ENCODE data around the gene TGM6. TPM values are rescaled to one million over a fixed set of nuclear protein-coding genes. Genes with fewer than 3 reads are reported as not detected.

Gene TGM6
- total RNA-seq, 2 experiments from 2014 or later: not detected

- CTCF ChIA-PET: interaction anchor here (0.8 to 1.9 kb wide), 6 partner anchors 9 to 284 kb away, joined by 3 to 6 read pairs (median 4); no protein-coding TSS in a partner anchor
Observed at GRCh38 chr20:2455771-2456497, 75.2 kb downstream of the TGM6 start.

GRCh38 chr20:2458919-2459499, 78.3 kb downstream of the TGM6 start:
- no peaks in the 10 kb centered on the region for H3K4me1 Mint-ChIP-seq
- CTCF ChIA-PET: interaction anchor here (1.4 kb wide), 2 partner anchors 10 to 252 kb away, joined by 3 to 4 read pairs; no protein-coding TSS in a partner anchor
- ATAC-seq (no peak), DNase-seq (no peak)
- H3K4me3 Mint-ChIP-seq: no peak overlapping the region
- H3K27ac Mint-ChIP-seq: no peak overlapping the region
- peaks cover 38% of the 10 kb centered on the region for H3K36me3 Mint-ChIP-seq
- no peaks in the 10 kb centered on the region for H3K27me3 Mint-ChIP-seq
- H3K9me3 Mint-ChIP-seq (ENCODE audit: low read depth): no peaks in the 10 kb centered on the region

More at GRCh38 chr20:2455771-2456497, 75.2 kb downstream of the TGM6 start:
- H3K36me3 Mint-ChIP-seq: peaks cover 13% of the 10 kb centered on the region
- DNase-seq: no peak
- H3K27me3 Mint-ChIP-seq: peaks cover 2% of the 10 kb centered on the region
- peaks cover under 1% of the 10 kb centered on the region for H3K4me1 Mint-ChIP-seq
- no peak overlapping the region for H3K4me3 Mint-ChIP-seq
- H3K27ac Mint-ChIP-seq: peak overlapping the region; percentile 13
- ATAC-seq: no peak
- no peaks in the 10 kb centered on the region for H3K9me3 Mint-ChIP-seq (ENCODE audit: low read depth)

GRCh38 chr20:2459981-2460751, 79.5 kb downstream of the TGM6 start:
- Mint-ChIP-seq H3K36me3 (peaks cover 48% of the 10 kb centered on the region), H3K4me1 (no peaks in the 10 kb centered on the region), H3K9me3 (ENCODE audit: low read depth) (no peaks in the 10 kb centered on the region), H3K27ac (no peak overlapping the region), H3K4me3 (no peak overlapping the region), H3K27me3 (no peaks in the 10 kb centered on the region)
- DNase-seq (no peak), ATAC-seq (no peak)
- CTCF ChIA-PET: interaction anchor here (0.9 to 1.4 kb wide), 3 partner anchors 8 to 495 kb away, joined by 3 to 4 read pairs (median 3); no protein-coding TSS in a partner anchor

GRCh38 chr20:2460752-2461424, 80.2 kb downstream of the TGM6 start:
- H3K9me3 Mint-ChIP-seq (ENCODE audit: low read depth): no peaks in the 10 kb centered on the region
- peaks cover 5% of the 10 kb centered on the region for H3K4me1 Mint-ChIP-seq

GRCh38 chr20:2462484-2462883, 81.8 kb downstream of the TGM6 start:
- no peaks in the 10 kb centered on the region for H3K27me3 Mint-ChIP-seq
- peaks cover 67% of the 10 kb centered on the region for H3K36me3 Mint-ChIP-seq
- ATAC-seq (no peak), DNase-seq (no peak)
- CTCF ChIA-PET: interaction anchor here (0.9 to 2.2 kb wide), 3 partner anchors 10 to 76 kb away, joined by 3 to 9 read pairs (median 5); no protein-coding TSS in a partner anchor
- H3K4me1 Mint-ChIP-seq: peaks cover 18% of the 10 kb centered on the region
- H3K4me3 Mint-ChIP-seq: no peak overlapping the region
- H3K9me3 Mint-ChIP-seq (ENCODE audit: low read depth): no peaks in the 10 kb centered on the region
- no peak overlapping the region for H3K27ac Mint-ChIP-seq

More at GRCh38 chr20:2460752-2461424, 80.2 kb downstream of the TGM6 start:
- Mint-ChIP-seq H3K4me3 (no peak overlapping the region), H3K36me3 (peaks cover 55% of the 10 kb centered on the region), H3K27me3 (no peaks in the 10 kb centered on the region), H3K27ac (no peak overlapping the region)
- no peak for DNase-seq
- CTCF ChIA-PET: interaction anchor here (0.8 to 1.0 kb wide), 3 partner anchors 15 to 496 kb away, joined by 3 read pairs; no protein-coding TSS in a partner anchor
- ATAC-seq: no peak

- ATAC-seq: no peak
- Mint-ChIP-seq H3K27me3 (no peaks in the 10 kb centered on the region), H3K4me1 (peaks cover 31% of the 10 kb centered on the region), H3K4me3 (no peak overlapping the region), H3K9me3 (ENCODE audit: low read depth) (no peaks in the 10 kb centered on the region), H3K27ac (no peak overlapping the region), H3K36me3 (peaks cover 78% of the 10 kb centered on the region)
- DNase-seq: no peak
- CTCF ChIA-PET: interaction anchor here (2.2 kb wide), 1 partner anchor 12 kb away, joined by 9 read pairs; no protein-coding TSS in a partner anchor
Observed at GRCh38 chr20:2463616-2464365, 83.1 kb downstream of the TGM6 start.

- Mint-ChIP-seq H3K36me3 (peaks cover 82% of the 10 kb centered on the region), H3K4me3 (no peak overlapping the region), H3K9me3 (ENCODE audit: low read depth) (no peaks in the 10 kb centered on the region), H3K27me3 (no peaks in the 10 kb centered on the region), H3K27ac (no peak overlapping the region), H3K4me1 (peaks cover 40% of the 10 kb centered on the region)
- ATAC-seq: no peak
- CTCF ChIA-PET: interaction anchor here (1.0 kb wide), 1 partner anchor 9 kb away, joined by 3 read pairs; no protein-coding TSS in a partner anchor
- DNase-seq: no peak
Observed at GRCh38 chr20:2465100-2465499, 84.4 kb downstream of the TGM6 start.

GRCh38 chr20:2467412-2467811, 86.7 kb downstream of the TGM6 start:
- H3K36me3 Mint-ChIP-seq: peaks cover 70% of the 10 kb centered on the region
- peak overlapping the region; percentile 99 for H3K27ac Mint-ChIP-seq
- CTCF ChIA-PET: interaction anchor here (1.0 to 5.1 kb wide), 2 partner anchors 9 to 16 kb away, joined by 3 to 39 read pairs; no protein-coding TSS in a partner anchor

GRCh38 chr20:2468581-2469407, 88.1 kb downstream of the TGM6 start:
- Mint-ChIP-seq H3K9me3 (ENCODE audit: low read depth) (no peaks in the 10 kb centered on the region), H3K27ac (peak overlapping the region; percentile 99), H3K36me3 (peaks cover 57% of the 10 kb centered on the region), H3K27me3 (no peaks in the 10 kb centered on the region), H3K4me1 (peaks cover 56% of the 10 kb centered on the region), H3K4me3 (peak overlapping the region; percentile 100)
- ATAC-seq (no peak), DNase-seq (no peak)
- CTCF ChIA-PET: interaction anchor here (1.0 to 5.1 kb wide), 5 partner anchors 8 to 180 kb away, joined by 3 to 39 read pairs (median 4); no protein-coding TSS in a partner anchor

More at GRCh38 chr20:2467412-2467811, 86.7 kb downstream of the TGM6 start:
- Mint-ChIP-seq H3K4me3 (peak overlapping the region; percentile 100), H3K4me1 (peaks cover 56% of the 10 kb centered on the region), H3K9me3 (ENCODE audit: low read depth) (no peaks in the 10 kb centered on the region), H3K27me3 (no peaks in the 10 kb centered on the region)
- DNase-seq (no peak), ATAC-seq (no peak)

- Mint-ChIP-seq H3K27me3 (no peaks in the 10 kb centered on the region), H3K4me3 (peak overlapping the region; percentile 100), H3K27ac (peak overlapping the region; percentile 99), H3K4me1 (peaks cover 56% of the 10 kb centered on the region), H3K9me3 (ENCODE audit: low read depth) (no peaks in the 10 kb centered on the region), H3K36me3 (peaks cover 46% of the 10 kb centered on the region)
- peak; percentile 65 for ATAC-seq
- CTCF ChIA-PET: interaction anchor here (1.0 to 5.1 kb wide), 8 partner anchors 18 to 262 kb away, joined by 3 to 39 read pairs (median 6); partner anchors contain the start of gene NOP56
- DNase-seq: peak; percentile 83
Observed at GRCh38 chr20:2469991-2470422, 89.3 kb downstream of the TGM6 start.

Measured in activated CD8-positive, alpha-beta memory T cell treated with anti-CD3 and anti-CD28 coated beads, Interleukin-2, amount 10 ng/mL, durations not matched to agents 7 days and 5 days (primary cell).